Measurements from ENCODE around the gene AKT3. TPM values are rescaled to one million over a fixed set of nuclear protein-coding genes. Genes with fewer than 3 reads are reported as not detected.
A peak's percentile ranks its signal among the peaks of the same experiment; 100 is the strongest.
"Not testable (repeated sequence)": the region's sequence is repeated elsewhere in the genome, so short reads cannot be mapped to it uniquely, and the experiment has no call there.

The AKT3 gene
- total RNA-seq, 1 donor from 2014 or later, result 36.2 TPM

- H3K4me1 ChIP-seq, result no peaks in the 10 kb centered on the region
- H3K36me3 ChIP-seq, result peaks cover 3% of the 10 kb centered on the region
- Mint-ChIP-seq H3K36me3 (peaks cover 57% of the 10 kb centered on the region), H3K27me3 (ENCODE audit: insufficient read depth, low read depth) (no peaks in the 10 kb centered on the region), H3K4me1 (no peaks in the 10 kb centered on the region), H3K9me3 (peaks cover 65% of the 10 kb centered on the region), H3K27ac (no peak overlapping the region), H3K4me3 (no peak overlapping the region)
- H3K4me3 ChIP-seq, result no peak overlapping the region
- H2AFZ ChIP-seq (replicated peaks), result no peak overlapping the region
- no peaks in the 10 kb centered on the region for H3F3A ChIP-seq (ENCODE audit: low read depth)
- no peaks in the 10 kb centered on the region for H4K20me1 ChIP-seq (ENCODE audit: low read depth)
- peaks cover 3% of the 10 kb centered on the region for H3K9me3 ChIP-seq (ENCODE audit: low read depth)
- TF ChIP-seq EZH2 (IDR thresholded peaks at IDR 0.05) (no peak), EZH2phosphoT487 (IDR thresholded peaks at IDR 0.05) (no peak)
- TF ChIP-seq, protein P1, sequence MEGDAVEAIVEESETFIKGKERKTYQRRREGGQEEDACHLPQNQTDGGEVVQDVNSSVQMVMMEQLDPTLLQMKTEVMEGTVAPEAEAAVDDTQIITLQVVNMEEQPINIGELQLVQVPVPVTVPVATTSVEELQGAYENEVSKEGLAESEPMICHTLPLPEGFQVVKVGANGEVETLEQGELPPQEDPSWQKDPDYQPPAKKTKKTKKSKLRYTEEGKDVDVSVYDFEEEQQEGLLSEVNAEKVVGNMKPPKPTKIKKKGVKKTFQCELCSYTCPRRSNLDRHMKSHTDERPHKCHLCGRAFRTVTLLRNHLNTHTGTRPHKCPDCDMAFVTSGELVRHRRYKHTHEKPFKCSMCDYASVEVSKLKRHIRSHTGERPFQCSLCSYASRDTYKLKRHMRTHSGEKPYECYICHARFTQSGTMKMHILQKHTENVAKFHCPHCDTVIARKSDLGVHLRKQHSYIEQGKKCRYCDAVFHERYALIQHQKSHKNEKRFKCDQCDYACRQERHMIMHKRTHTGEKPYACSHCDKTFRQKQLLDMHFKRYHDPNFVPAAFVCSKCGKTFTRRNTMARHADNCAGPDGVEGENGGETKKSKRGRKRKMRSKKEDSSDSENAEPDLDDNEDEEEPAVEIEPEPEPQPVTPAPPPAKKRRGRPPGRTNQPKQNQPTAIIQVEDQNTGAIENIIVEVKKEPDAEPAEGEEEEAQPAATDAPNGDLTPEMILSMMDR (IDR thresholded peaks at IDR 0.05), result no peak
- no peak overlapping the region for H3K4me2 ChIP-seq
- peak; percentile 5 for DNase-seq (ENCODE audit: low spot score)
- no peak overlapping the region for H3K9ac ChIP-seq
- H3K27me3 ChIP-seq, result no peaks in the 10 kb centered on the region
- H3K79me2 ChIP-seq (ENCODE audit: low read depth), result peaks cover 7% of the 10 kb centered on the region
- H3K27ac ChIP-seq, result no peak overlapping the region
Measured at GRCh38 chr1:243818978-243819377, 31.1 kb downstream of the AKT3 start.

DNA sequence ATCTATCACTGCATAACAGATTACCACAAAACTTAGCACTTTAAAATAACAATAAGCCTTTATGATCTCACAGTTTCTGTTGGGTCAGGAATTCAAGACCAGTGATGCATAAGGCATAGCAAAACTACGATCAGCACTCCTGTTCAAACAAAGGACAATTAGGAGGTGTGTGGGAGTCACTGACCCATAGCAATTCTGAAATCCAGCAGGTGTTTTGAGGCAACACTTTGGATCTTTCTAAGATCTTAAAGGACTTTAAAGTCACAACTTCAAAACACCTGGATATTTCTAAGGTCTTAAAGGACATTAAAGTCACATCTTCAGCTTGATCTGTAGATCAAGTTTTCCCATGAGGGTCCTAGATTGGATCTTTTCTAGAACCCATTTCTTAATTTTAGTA, 35.3 kb downstream of the AKT3 start:
- H3K36me3 ChIP-seq, result peaks cover 11% of the 10 kb centered on the region
- H3K4me3 Mint-ChIP-seq, result no peak overlapping the region
- no peaks in the 10 kb centered on the region for H3K4me1 Mint-ChIP-seq
- H3K4me3 ChIP-seq, result no peak overlapping the region
- H3K4me2 ChIP-seq, result no peak overlapping the region
- H3K27me3 ChIP-seq, result no peaks in the 10 kb centered on the region
- H4K20me1 ChIP-seq (ENCODE audit: low read depth), result no peaks in the 10 kb centered on the region
- peaks cover 52% of the 10 kb centered on the region for H3K9me3 Mint-ChIP-seq
- no peak overlapping the region for H3K27ac ChIP-seq
- no peak overlapping the region for H2AFZ ChIP-seq (replicated peaks)
- H3K79me2 ChIP-seq (ENCODE audit: low read depth), result no peaks in the 10 kb centered on the region
- no peak overlapping the region for H3K27ac Mint-ChIP-seq
- H3F3A ChIP-seq (ENCODE audit: low read depth), result no peaks in the 10 kb centered on the region
- H3K27me3 Mint-ChIP-seq (ENCODE audit: insufficient read depth, low read depth), result no peaks in the 10 kb centered on the region
- DNase-seq (ENCODE audit: low spot score), result no peak
- H3K36me3 Mint-ChIP-seq, result peaks cover 37% of the 10 kb centered on the region
- TF ChIP-seq, protein P1 (IDR thresholded peaks at IDR 0.05), result no peak
- TF ChIP-seq EZH2 (IDR thresholded peaks at IDR 0.05) (no peak), EZH2phosphoT487 (IDR thresholded peaks at IDR 0.05) (no peak)
- no peak overlapping the region for H3K9ac ChIP-seq
- H3K4me1 ChIP-seq, result no peaks in the 10 kb centered on the region
- peaks cover 3% of the 10 kb centered on the region for H3K9me3 ChIP-seq (ENCODE audit: low read depth)

DNA sequence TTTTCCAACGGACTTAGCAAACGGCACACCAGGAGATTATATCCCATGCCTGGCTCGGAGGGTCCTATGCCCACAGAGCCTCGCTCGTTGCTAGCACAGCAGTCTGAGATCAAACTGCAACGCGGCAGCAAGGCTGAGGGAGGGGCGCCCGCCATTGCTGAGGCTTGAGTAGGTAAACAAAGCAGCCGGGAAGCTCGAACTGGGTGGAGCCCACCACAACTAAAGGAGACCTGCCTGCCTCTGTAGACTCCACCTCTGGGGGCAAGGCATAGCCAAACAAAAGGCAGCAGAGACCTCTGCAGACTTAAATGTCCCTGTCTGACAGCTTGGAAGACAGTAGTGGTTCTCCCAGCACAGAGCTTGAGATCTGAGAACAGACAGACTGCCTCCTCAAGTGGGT, 42.7 kb downstream of the AKT3 start:
- not testable (repeated sequence) for H3K4me1 ChIP-seq; H3K36me3 ChIP-seq; H4K20me1 ChIP-seq (ENCODE audit: low read depth); H3K27me3 Mint-ChIP-seq (ENCODE audit: insufficient read depth, low read depth); H3K4me3 ChIP-seq; H3K27ac Mint-ChIP-seq; DNase-seq (ENCODE audit: low spot score); H3F3A ChIP-seq (ENCODE audit: low read depth); H3K9me3 ChIP-seq (ENCODE audit: low read depth); H3K27me3 ChIP-seq; H3K4me1 Mint-ChIP-seq; H3K4me2 ChIP-seq; H3K79me2 ChIP-seq (ENCODE audit: low read depth); H3K9ac ChIP-seq; H2AFZ ChIP-seq (replicated peaks); H3K4me3 Mint-ChIP-seq; H3K27ac ChIP-seq
- Mint-ChIP-seq H3K9me3 (peaks cover 54% of the 10 kb centered on the region), H3K36me3 (peaks cover 55% of the 10 kb centered on the region)

DNA sequence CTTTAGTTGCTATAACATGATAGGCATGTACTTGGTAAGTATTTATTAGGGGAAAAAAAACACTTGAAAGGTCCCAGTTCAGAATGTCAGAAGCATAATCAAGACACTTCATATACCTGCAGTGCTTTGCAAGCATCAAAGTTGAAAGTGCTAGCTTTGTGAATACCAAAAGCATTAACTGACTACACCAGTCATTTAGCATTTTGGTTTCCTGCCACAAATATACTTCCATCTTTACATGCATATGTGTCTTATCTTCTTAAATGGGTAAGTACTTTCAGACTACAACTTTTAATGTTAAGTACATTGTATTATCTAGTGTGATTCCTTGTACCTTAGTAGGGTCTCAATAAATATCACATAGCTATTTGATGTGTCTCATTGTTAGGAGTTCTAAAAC, 43.7 kb downstream of the AKT3 start:
- Histone ChIP-seq H3K9ac (no peak overlapping the region), H3K79me2 (ENCODE audit: low read depth) (no peaks in the 10 kb centered on the region), H3K4me2 (no peak overlapping the region), H3K27me3 (no peaks in the 10 kb centered on the region), H3K9me3 (ENCODE audit: low read depth) (no peaks in the 10 kb centered on the region), H3F3A (ENCODE audit: low read depth) (no peaks in the 10 kb centered on the region), H4K20me1 (ENCODE audit: low read depth) (no peaks in the 10 kb centered on the region), H2AFZ (replicated peaks) (no peak overlapping the region), H3K27ac (no peak overlapping the region), H3K36me3 (no peaks in the 10 kb centered on the region), H3K4me3 (no peak overlapping the region), H3K4me1 (no peaks in the 10 kb centered on the region)
- H3K27ac Mint-ChIP-seq, result no peak overlapping the region
- peaks cover 47% of the 10 kb centered on the region for H3K9me3 Mint-ChIP-seq
- no peak for DNase-seq (ENCODE audit: low spot score)
- no peaks in the 10 kb centered on the region for H3K4me1 Mint-ChIP-seq
- peaks cover 2% of the 10 kb centered on the region for H3K27me3 Mint-ChIP-seq (ENCODE audit: insufficient read depth, low read depth)
- H3K4me3 Mint-ChIP-seq, result no peak overlapping the region
- TF ChIP-seq, protein P1 (IDR thresholded peaks at IDR 0.05), result no peak
- TF ChIP-seq EZH2 (IDR thresholded peaks at IDR 0.05) (no peak), EZH2phosphoT487 (IDR thresholded peaks at IDR 0.05) (no peak)
- peaks cover 54% of the 10 kb centered on the region for H3K36me3 Mint-ChIP-seq

Measured in neural progenitor cell (in vitro differentiated cells).